Measurements from ENCODE around the gene PGC. TPM values are rescaled to one million over a fixed set of nuclear protein-coding genes. Genes with fewer than 3 reads are reported as not detected.

Gene PGC
- total and polyA plus RNA-seq, 2 of the 8 experiments (the other 6 are each of a cell fraction or from before 2014, with no cell fraction given): 0.09 TPM; not detected in 1

DNA sequence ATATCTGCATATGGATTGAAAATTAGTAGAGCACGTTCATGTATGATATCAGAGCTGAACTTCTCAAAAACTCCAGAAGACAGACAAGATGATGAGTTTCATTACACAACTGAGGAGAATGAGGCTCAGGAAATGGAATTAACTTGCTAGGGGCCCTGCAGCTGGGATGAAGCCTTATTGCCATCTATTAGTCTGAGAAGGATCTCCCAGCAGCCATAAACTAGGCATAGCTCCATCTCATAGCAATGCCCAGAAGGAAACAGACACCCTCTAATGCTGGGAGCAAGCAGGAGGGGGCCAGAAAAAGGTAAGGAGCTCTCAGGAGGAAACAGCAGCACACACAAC, 29.8 kb downstream of the PGC start:
- peaks cover 2% of the 10 kb centered on the region; the same call in 1 of the 2 replicates for H3K23me2 ChIP-seq (ENCODE audit: low read depth, low read length)
- peaks cover 0 to 2% of the 10 kb centered on the region in 2 experiments for H4K20me1 ChIP-seq (replicated peaks in 1 of 2; ENCODE audit: control insufficient read depth in 1 of 2, insufficient read depth in 2 of 2, low read length in 2 of 2)
- no peak overlapping the region for H3K4ac ChIP-seq (replicated peaks; ENCODE audit: insufficient read length, low read depth, low read length)
- H3K4me2 ChIP-seq (ENCODE audit: insufficient read depth in 1 of 2, low read depth in 2 of 2, low read length in 2 of 2): no peak overlapping the region
- H3K79me2 ChIP-seq (ENCODE audit: control insufficient read depth in 1 of 2, insufficient read depth in 2 of 2, low read length in 2 of 2): no peaks in the 10 kb centered on the region
- H2BK5ac ChIP-seq (ENCODE audit: low read depth, low read length): no peak overlapping the region
- peaks cover 0 to 3% (median 0%) of the 10 kb centered on the region in 4 experiments; a peak in 1 of 7 replicates for H3K4me1 ChIP-seq (replicated peaks in 1 of 4; ENCODE audit: control insufficient read depth in 3 of 4, insufficient read depth in 4 of 4, low read length in 3 of 4)
- H3K27me3 ChIP-seq (replicated peaks in 1 of 4; ENCODE audit: control insufficient read depth in 3 of 4, extremely low read depth in 1 of 4, insufficient read depth in 3 of 4, low read length in 3 of 4): no peaks in the 10 kb centered on the region; a peak in 1 of 7 replicates
- no peaks in the 10 kb centered on the region for H3K9me3 ChIP-seq (ENCODE audit: insufficient read depth in 2 of 2, low read depth in 1 of 2, low read length in 1 of 2)
- 81% methylated on average over 1 of the region's 1 CpG; no CpG with 5 or more reads in 1 of the 2 experiments for WGBS, 2 experiments (ENCODE audit: extremely low coverage in 1 of 2, insufficient coverage in 1 of 2, insufficient read length in 1 of 2, insufficient replicate concordance in 2 of 2, low coverage in 1 of 2, low lambda C conversion rate in 2 of 2, missing lambda C conversion rate in 1 of 2)
- H3K4me3 ChIP-seq (ENCODE audit: extremely low read depth in 1 of 4, insufficient read depth in 2 of 4, low read depth in 3 of 4, low read length in 4 of 4): no peak overlapping the region
- H2BK15ac ChIP-seq (ENCODE audit: low read length): no peak overlapping the region
- no peak overlapping the region for H2AFZ ChIP-seq (ENCODE audit: low read length)
- CTCF ChIA-PET (ENCODE audit: partially characterized antibody): interaction anchor here (1.1 to 10.4 kb wide), 5 partner anchors 11 to 327 kb away, joined by 3 to 99 read pairs (median 3); no protein-coding TSS in a partner anchor
- H2AK5ac ChIP-seq (ENCODE audit: low read depth, low read length): no peak overlapping the region
- H3K14ac ChIP-seq (ENCODE audit: insufficient read length): no peak overlapping the region
- no peak overlapping the region for H4K91ac ChIP-seq (replicated peaks; ENCODE audit: insufficient read length, low read length)
- no peak overlapping the region for H4K5ac ChIP-seq (ENCODE audit: insufficient read length, low read depth, low read length)
- H2BK20ac ChIP-seq (ENCODE audit: low read length): no peak overlapping the region
- H2BK12ac ChIP-seq (ENCODE audit: low read depth, low read length): no peak overlapping the region
- no peak overlapping the region for H3K27ac ChIP-seq (ENCODE audit: low read depth, low read length)
- no peak for FAIRE-seq
- POLR2A ChIA-PET (ENCODE audit: partially characterized antibody): interaction anchor here (1.2 to 2.7 kb wide), 2 partner anchors 9 to 17 kb away, joined by 3 to 9 read pairs; no protein-coding TSS in a partner anchor
- H2BK120ac ChIP-seq (replicated peaks; ENCODE audit: low read depth, low read length): no peak overlapping the region
- no peak for DNase-seq (ENCODE audit: low read depth in 1 of 2, low spot score in 2 of 2)
- no peaks in the 10 kb centered on the region for H3K79me1 ChIP-seq (ENCODE audit: low read depth, low read length)
- H3K56ac ChIP-seq (replicated peaks; ENCODE audit: insufficient read length, low read depth, low read length): no peak overlapping the region
- no peak overlapping the region for H3K23ac ChIP-seq (ENCODE audit: insufficient read length)
- no peaks in the 10 kb centered on the region for H3K36me3 ChIP-seq (ENCODE audit: control insufficient read depth in 2 of 4, insufficient read depth in 4 of 4, low read length in 3 of 4)
- no peak overlapping the region for H3K9ac ChIP-seq (replicated peaks in 1 of 4; ENCODE audit: extremely low read depth in 1 of 4, low read depth in 3 of 4, low read length in 3 of 4)
- H4K8ac ChIP-seq (ENCODE audit: extremely low read depth, insufficient read depth, low read length): no peak overlapping the region
- no peak overlapping the region for H3K18ac ChIP-seq (ENCODE audit: extremely low read depth, low read length)
- no peak for TF ChIP-seq HDAC6 (IDR thresholded peaks at IDR 0.05; ENCODE audit: low read depth, low read length)
- TF ChIP-seq POLR2AphosphoS5 (IDR thresholded peaks at IDR 0.05; ENCODE audit: low read depth, low read length): no peak
- no peak for TF ChIP-seq HDAC2 (IDR thresholded peaks at IDR 0.05; ENCODE audit: borderline replicate concordance in 1 of 2, low read depth in 2 of 2, low read length in 2 of 2)
- no peak for TF ChIP-seq SUZ12 (IDR thresholded peaks at IDR 0.05; ENCODE audit: low read length)
- TF ChIP-seq JUND (IDR thresholded peaks at IDR 0.05; ENCODE audit: low read length): no peak
- TF ChIP-seq BACH1 (IDR thresholded peaks at IDR 0.05; ENCODE audit: low read length): no peak
- TF ChIP-seq, protein P1, sequence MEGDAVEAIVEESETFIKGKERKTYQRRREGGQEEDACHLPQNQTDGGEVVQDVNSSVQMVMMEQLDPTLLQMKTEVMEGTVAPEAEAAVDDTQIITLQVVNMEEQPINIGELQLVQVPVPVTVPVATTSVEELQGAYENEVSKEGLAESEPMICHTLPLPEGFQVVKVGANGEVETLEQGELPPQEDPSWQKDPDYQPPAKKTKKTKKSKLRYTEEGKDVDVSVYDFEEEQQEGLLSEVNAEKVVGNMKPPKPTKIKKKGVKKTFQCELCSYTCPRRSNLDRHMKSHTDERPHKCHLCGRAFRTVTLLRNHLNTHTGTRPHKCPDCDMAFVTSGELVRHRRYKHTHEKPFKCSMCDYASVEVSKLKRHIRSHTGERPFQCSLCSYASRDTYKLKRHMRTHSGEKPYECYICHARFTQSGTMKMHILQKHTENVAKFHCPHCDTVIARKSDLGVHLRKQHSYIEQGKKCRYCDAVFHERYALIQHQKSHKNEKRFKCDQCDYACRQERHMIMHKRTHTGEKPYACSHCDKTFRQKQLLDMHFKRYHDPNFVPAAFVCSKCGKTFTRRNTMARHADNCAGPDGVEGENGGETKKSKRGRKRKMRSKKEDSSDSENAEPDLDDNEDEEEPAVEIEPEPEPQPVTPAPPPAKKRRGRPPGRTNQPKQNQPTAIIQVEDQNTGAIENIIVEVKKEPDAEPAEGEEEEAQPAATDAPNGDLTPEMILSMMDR (IDR thresholded peaks at IDR 0.05; ENCODE audit: control extremely low read depth in 1 of 3, insufficient read depth in 1 of 3, low read depth in 1 of 3, low read length in 3 of 3): no peak
- no peak for TF ChIP-seq GABPA (IDR thresholded peaks at IDR 0.05; ENCODE audit: borderline replicate concordance, insufficient read depth, low read length)
- no peak for TF ChIP-seq NRF1 (IDR thresholded peaks at IDR 0.05; ENCODE audit: low read depth, low read length)
- TF ChIP-seq, protein P2, sequence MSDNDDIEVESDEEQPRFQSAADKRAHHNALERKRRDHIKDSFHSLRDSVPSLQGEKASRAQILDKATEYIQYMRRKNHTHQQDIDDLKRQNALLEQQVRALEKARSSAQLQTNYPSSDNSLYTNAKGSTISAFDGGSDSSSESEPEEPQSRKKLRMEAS (IDR thresholded peaks at IDR 0.05): no peak
- TF ChIP-seq GTF2F1 (IDR thresholded peaks at IDR 0.05; ENCODE audit: borderline replicate concordance, low read depth, low read length): no peak
- no peak for TF ChIP-seq TCF12 (IDR thresholded peaks at IDR 0.05; ENCODE audit: low read depth, low read length)

Data from H1 (cell line).